ENCODE results near the gene PDE4D.

PDE4D gene

DNA sequence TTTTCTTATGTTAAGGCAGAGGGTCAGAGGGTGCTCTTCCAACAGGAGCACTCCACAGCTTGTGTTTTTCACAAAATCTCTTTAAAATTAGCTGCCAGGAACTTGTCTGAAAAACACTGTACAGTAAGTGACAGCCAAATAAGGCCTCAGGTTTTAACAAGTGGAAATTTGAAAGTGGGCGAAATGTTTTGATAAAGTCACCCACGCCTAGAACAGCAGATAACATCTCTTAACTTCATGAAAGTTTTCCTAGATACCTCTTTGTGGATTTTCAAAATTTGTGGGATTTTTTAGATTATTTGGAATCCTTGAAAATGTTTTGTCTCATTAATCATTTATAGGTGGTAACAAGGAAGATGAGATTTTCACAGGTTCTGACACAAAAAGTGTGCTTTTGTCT, 121.3 kb downstream of the PDE4D start:
- TF ChIP-seq, protein P1, sequence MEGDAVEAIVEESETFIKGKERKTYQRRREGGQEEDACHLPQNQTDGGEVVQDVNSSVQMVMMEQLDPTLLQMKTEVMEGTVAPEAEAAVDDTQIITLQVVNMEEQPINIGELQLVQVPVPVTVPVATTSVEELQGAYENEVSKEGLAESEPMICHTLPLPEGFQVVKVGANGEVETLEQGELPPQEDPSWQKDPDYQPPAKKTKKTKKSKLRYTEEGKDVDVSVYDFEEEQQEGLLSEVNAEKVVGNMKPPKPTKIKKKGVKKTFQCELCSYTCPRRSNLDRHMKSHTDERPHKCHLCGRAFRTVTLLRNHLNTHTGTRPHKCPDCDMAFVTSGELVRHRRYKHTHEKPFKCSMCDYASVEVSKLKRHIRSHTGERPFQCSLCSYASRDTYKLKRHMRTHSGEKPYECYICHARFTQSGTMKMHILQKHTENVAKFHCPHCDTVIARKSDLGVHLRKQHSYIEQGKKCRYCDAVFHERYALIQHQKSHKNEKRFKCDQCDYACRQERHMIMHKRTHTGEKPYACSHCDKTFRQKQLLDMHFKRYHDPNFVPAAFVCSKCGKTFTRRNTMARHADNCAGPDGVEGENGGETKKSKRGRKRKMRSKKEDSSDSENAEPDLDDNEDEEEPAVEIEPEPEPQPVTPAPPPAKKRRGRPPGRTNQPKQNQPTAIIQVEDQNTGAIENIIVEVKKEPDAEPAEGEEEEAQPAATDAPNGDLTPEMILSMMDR (IDR thresholded peaks at IDR 0.05; ENCODE audit: insufficient read depth, missing control alignments) = no peak
- DNase-seq (ENCODE audit: insufficient read length, low spot score) = no peak
- no peak for FAIRE-seq

DNA sequence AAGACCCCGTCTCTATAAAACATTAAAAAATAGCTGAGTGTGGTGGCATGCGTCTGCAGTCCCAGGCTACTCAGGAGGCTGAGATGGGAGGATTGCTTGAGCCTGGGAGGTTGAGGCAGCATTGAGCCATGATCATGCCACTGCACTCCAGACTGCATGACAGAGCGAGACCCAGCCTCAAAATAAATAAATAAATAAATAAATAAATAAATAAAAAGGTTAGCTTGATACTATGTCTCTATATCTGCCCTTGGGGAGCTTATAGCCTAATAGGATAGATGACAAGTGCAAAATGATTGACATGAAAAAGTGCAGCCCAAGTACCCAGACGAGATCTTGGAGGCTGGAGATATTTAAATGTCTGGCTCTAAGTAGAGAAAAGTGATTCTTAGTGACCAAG, 122.6 kb downstream of the PDE4D start:
- TF ChIP-seq, protein P1 (IDR thresholded peaks at IDR 0.05; ENCODE audit: insufficient read depth, missing control alignments) = no peak
- FAIRE-seq (no peak), DNase-seq (ENCODE audit: insufficient read length, low spot score) (no peak)

DNA sequence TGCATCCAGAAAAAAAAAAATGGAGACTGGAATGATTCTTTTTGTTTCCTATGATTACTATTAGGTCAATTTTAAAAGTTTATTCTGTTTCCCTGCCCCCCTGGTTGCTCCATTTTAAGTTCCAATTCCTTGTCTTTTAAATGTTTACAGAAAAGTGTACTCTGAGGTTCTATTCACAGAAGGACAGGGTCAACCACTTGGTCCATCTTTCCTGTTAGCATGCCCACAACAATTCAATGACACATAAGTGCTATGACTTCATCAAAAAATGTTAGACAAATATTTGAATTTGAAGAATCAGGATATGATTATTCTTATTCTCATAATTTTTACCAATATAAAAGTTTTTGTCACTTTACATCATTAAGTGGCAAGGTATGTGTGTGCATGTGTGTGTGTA, 123.7 kb downstream of the PDE4D start:
- TF ChIP-seq, protein P1 (IDR thresholded peaks at IDR 0.05; ENCODE audit: insufficient read depth, missing control alignments) = no peak
- FAIRE-seq = no peak
- no peak for DNase-seq (ENCODE audit: insufficient read length, low spot score)

DNA sequence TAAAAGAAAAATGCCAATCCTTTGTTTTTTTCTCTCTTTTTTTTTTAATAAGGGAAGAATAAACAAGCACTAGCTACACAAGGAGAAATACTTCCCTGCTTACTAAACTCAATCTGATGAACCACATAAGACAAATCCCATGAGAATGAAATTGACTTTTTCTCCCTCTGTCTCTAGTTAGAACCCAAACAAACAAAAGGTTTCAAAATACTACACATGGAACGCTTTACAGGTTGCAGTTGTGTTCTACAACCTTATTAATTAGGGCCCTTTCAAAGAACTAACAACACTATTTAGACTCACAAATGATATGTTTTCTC, 124.5 kb downstream of the PDE4D start:
- TF ChIP-seq, protein P1 (IDR thresholded peaks at IDR 0.05; ENCODE audit: insufficient read depth, missing control alignments) = no peak
- DNase-seq (ENCODE audit: insufficient read length, low spot score) (no peak), FAIRE-seq (no peak)

DNA sequence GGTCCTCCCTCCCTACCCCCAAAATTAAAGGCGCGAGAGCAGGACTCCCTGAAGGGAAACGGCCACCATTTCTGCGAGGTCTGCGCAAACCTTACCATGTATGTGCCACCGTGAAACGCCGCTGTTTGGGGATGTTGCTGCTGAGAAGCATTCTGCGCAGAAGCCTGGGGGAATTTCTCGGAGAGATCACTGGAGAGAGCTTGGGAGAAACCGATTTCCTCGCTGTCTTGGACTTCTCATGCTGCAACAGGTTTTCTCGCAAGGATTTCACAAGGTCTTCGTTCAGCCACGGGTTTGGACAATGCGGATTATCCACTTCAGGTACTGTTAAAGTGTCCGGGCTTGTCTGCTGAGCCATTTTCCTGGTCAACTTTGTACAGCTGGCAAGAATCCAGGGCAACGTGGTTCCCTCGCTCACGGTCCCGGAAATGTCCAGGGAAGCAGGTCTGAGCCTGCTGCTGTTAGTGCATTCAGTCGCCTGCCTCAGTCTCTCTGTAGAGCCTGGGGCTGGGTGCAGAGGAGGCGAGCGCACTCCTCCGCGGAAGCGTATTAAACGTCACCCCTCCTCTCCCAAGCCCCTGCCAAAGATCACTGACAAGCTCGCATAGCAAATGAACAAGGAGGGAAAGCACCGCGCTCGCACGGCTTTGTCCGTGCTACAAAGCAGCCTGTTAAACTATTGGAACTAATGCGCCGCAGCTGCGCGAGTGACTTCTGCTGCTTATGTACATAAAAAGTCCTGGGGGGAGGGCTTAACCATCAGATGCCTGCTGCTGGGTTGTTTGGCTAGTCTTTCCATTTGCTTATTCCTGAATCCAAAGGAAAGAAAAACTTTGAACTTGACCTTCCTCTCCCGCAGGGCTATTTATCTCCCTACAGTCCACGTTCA, 125.1 kb downstream of the PDE4D start:
- DNase-seq (ENCODE audit: insufficient read length, low spot score) (no peak), FAIRE-seq (no peak)
- TF ChIP-seq, protein P1 (IDR thresholded peaks at IDR 0.05; ENCODE audit: insufficient read depth, missing control alignments) = no peak

DNA sequence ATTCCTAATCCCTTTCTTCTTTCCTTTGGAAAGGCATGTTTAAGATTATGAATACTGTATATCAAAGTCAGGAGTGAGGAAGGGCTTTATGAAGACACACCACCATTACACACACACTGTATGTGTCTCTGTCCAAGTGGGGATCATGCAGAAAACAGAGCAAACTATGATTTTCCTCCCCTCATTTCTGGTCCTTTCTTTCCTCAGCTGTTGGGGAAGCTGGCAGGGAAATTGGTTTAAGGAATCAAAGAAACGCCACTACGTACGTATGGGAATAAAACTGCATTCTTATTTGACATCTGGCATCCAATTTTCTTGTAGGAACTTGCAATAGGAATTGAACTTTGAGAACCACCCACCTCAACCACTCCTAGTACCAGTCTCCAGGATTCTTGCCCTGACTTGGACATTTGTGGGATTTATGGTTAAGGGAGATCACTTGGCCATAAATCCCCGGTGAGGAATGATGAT, 125.8 kb downstream of the PDE4D start:
- no peak for DNase-seq (ENCODE audit: insufficient read length, low spot score)
- TF ChIP-seq, protein P1 (IDR thresholded peaks at IDR 0.05; ENCODE audit: insufficient read depth, missing control alignments) = no peak
- FAIRE-seq = no peak

DNA sequence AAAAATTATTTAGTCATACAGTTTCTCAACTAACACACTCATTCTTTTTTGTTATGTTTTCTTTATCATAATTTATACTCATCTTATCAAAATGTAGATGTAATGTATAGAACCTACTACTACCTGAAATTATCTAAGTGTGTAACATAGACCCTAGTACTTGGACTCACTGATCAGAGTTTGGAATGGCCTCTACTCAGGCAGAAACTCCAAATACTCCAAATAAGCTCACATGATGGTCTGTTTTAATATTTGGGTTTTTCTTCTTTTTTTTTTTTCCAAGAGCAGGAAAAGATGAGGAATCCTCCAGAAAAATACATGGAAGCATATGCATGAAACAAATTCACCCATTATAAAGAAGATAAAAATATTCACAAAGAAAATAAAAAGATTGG, 126.3 kb downstream of the PDE4D start:
- no peak for FAIRE-seq

More for the DNA sequence above, 126.3 kb downstream of the PDE4D start:
- TF ChIP-seq, protein P1 (IDR thresholded peaks at IDR 0.05; ENCODE audit: insufficient read depth, missing control alignments) = no peak
- DNase-seq (ENCODE audit: insufficient read length, low spot score) = no peak
